ENCODE results near the gene RRAGD. TPM values are rescaled to one million over a fixed set of nuclear protein-coding genes. Genes with fewer than 3 reads are reported as not detected.
"Not testable (repeated sequence)": the region's sequence is repeated elsewhere in the genome, so short reads cannot be mapped to it uniquely, and the experiment has no call there.

Gene RRAGD
- total RNA-seq, 1 experiment from 2014 or later, result 8.3 TPM

- no peak for DNase-seq (ENCODE audit: low read depth)
- in situ Hi-C loops (cut with HindIII; ENCODE audit: low pct_unique_long_range_greater_than_20kb, low sequenced_read_pairs), result no loop called here
Measured at GRCh38 chr6:89416796-89417195, 4.7 kb upstream of the RRAGD start.

- DNase-seq (ENCODE audit: low read depth), result no peak
- in situ Hi-C loops (cut with HindIII; ENCODE audit: low pct_unique_long_range_greater_than_20kb, low sequenced_read_pairs), result no loop called here
Measured at GRCh38 chr6:89415185-89415584, 3.1 kb upstream of the RRAGD start.

- DNase-seq (ENCODE audit: low read depth), result no peak
- in situ Hi-C loops (cut with HindIII; ENCODE audit: low pct_unique_long_range_greater_than_20kb, low sequenced_read_pairs), result no loop called here
Measured at GRCh38 chr6:89414215-89414614, 2.1 kb upstream of the RRAGD start.

GRCh38 chr6:89413006-89413400, 930 bp upstream of the RRAGD start:
- in situ Hi-C loops (cut with HindIII; ENCODE audit: low pct_unique_long_range_greater_than_20kb, low sequenced_read_pairs), result no loop called here
- no peak for DNase-seq (ENCODE audit: low read depth)

- in situ Hi-C loops (cut with HindIII; ENCODE audit: low pct_unique_long_range_greater_than_20kb, low sequenced_read_pairs), result no loop called here
- DNase-seq (ENCODE audit: low read depth), result peak; percentile 26
Measured at GRCh38 chr6:89411145-89412070, 665 bp downstream of the RRAGD start.

- in situ Hi-C loops (cut with HindIII; ENCODE audit: low pct_unique_long_range_greater_than_20kb, low sequenced_read_pairs), result no loop called here
- peak; percentile 16 for DNase-seq (ENCODE audit: low read depth)
Measured at GRCh38 chr6:89410788-89411144, 1.3 kb downstream of the RRAGD start.

GRCh38 chr6:89410231-89410761, 1.8 kb downstream of the RRAGD start:
- no peak for DNase-seq (ENCODE audit: low read depth)
- in situ Hi-C loops (cut with HindIII; ENCODE audit: low pct_unique_long_range_greater_than_20kb, low sequenced_read_pairs), result no loop called here

GRCh38 chr6:89409461-89410035, 2.5 kb downstream of the RRAGD start:
- in situ Hi-C loops (cut with HindIII; ENCODE audit: low pct_unique_long_range_greater_than_20kb, low sequenced_read_pairs), result no loop called here

GRCh38 chr6:89406141-89406540, 5.9 kb downstream of the RRAGD start:
- in situ Hi-C loops (cut with HindIII; ENCODE audit: low pct_unique_long_range_greater_than_20kb, low sequenced_read_pairs), result no loop called here
- no peak for DNase-seq (ENCODE audit: low read depth)

More at GRCh38 chr6:89409461-89410035, 2.5 kb downstream of the RRAGD start:
- DNase-seq (ENCODE audit: low read depth), result no peak

GRCh38 chr6:89404512-89404911, 7.6 kb downstream of the RRAGD start:
- in situ Hi-C loops (cut with HindIII; ENCODE audit: low pct_unique_long_range_greater_than_20kb, low sequenced_read_pairs), result no loop called here
- no peak for DNase-seq (ENCODE audit: low read depth)

GRCh38 chr6:89402776-89403175, 9.3 kb downstream of the RRAGD start:
- DNase-seq (ENCODE audit: low read depth), result no peak
- in situ Hi-C loops (cut with HindIII; ENCODE audit: low pct_unique_long_range_greater_than_20kb, low sequenced_read_pairs), result no loop called here

GRCh38 chr6:89400912-89401399, 11.1 kb downstream of the RRAGD start:
- DNase-seq (ENCODE audit: low read depth), result no peak
- in situ Hi-C loops (cut with HindIII; ENCODE audit: low pct_unique_long_range_greater_than_20kb, low sequenced_read_pairs), result no loop called here

GRCh38 chr6:89400050-89400449, 12.0 kb downstream of the RRAGD start:
- in situ Hi-C loops (cut with HindIII; ENCODE audit: low pct_unique_long_range_greater_than_20kb, low sequenced_read_pairs), result no loop called here
- no peak for DNase-seq (ENCODE audit: low read depth)

GRCh38 chr6:89398762-89399525, 13.1 kb downstream of the RRAGD start:
- in situ Hi-C loops (cut with HindIII; ENCODE audit: low pct_unique_long_range_greater_than_20kb, low sequenced_read_pairs), result no loop called here
- DNase-seq (ENCODE audit: low read depth), result no peak

- in situ Hi-C loops (cut with HindIII; ENCODE audit: low pct_unique_long_range_greater_than_20kb, low sequenced_read_pairs), result not testable (repeated sequence)
Measured at GRCh38 chr6:89397884-89398283, 14.2 kb downstream of the RRAGD start.

GRCh38 chr6:89393659-89394058, 18.4 kb downstream of the RRAGD start:
- in situ Hi-C loops (cut with HindIII; ENCODE audit: low pct_unique_long_range_greater_than_20kb, low sequenced_read_pairs), result no loop called here

More at GRCh38 chr6:89397884-89398283, 14.2 kb downstream of the RRAGD start:
- DNase-seq (ENCODE audit: low read depth), result not testable (repeated sequence)

GRCh38 chr6:89392823-89393222, 19.2 kb downstream of the RRAGD start:
- in situ Hi-C loops (cut with HindIII; ENCODE audit: low pct_unique_long_range_greater_than_20kb, low sequenced_read_pairs), result no loop called here
- no peak for DNase-seq (ENCODE audit: low read depth)

More at GRCh38 chr6:89393659-89394058, 18.4 kb downstream of the RRAGD start:
- DNase-seq (ENCODE audit: low read depth), result no peak

- no peak for DNase-seq (ENCODE audit: low read depth)
- in situ Hi-C loops (cut with HindIII; ENCODE audit: low pct_unique_long_range_greater_than_20kb, low sequenced_read_pairs), result no loop called here
Measured at GRCh38 chr6:89388846-89389245, 23.2 kb downstream of the RRAGD start.
